ENCODE measurements around the gene NUP62.

Gene NUP62

DNA sequence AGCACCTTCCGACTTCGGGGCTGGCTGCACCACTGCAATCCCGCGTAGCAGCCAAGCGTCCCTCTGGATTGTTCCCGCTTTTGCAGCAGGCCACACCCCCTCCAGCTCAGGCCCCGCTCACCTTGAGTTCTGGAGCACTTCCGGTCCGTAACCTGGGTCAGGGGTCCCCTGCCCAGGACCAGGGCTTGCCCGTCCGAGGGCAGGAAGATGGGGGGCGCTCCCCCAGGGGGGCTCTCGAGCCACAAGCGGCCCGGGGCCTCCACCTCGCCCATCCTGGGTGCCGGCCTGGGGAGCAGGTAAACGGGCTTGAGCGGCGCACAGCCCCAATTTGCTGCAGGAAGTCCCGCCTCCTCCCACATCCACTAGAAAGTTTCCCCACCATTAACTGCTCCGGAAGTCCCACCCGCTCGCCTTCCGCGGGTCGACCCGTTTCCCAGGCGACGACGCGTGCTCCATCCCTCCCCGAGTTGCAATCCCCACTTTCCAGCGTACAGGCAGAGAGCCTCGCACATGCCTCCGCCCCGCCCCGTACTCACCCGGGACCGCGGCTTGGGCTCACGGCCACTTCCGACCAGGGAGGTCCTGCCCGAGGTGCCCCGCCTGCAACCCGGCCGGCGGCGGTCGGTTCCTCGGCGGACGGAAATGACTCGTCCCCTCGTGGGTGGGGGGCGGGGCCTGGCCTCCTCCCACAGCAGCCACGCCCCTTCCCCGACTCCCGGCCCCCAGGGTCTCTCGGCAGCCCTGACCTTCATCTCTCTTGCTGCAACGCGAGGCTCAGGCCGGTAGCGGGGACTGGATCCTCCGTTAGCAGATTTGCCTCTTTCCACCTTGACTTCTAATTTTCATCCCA lies 62.1 kb downstream of the NUP62 start, which contains the start of gene PNKP:
TSS of gene PNKP (minus strand) at position 644 of the 850 bp plus-strand sequence. CDS start at position 272, 372 bp downstream.
- peak; percentile 59 for DNase-seq (ENCODE audit: low read depth)

DNA sequence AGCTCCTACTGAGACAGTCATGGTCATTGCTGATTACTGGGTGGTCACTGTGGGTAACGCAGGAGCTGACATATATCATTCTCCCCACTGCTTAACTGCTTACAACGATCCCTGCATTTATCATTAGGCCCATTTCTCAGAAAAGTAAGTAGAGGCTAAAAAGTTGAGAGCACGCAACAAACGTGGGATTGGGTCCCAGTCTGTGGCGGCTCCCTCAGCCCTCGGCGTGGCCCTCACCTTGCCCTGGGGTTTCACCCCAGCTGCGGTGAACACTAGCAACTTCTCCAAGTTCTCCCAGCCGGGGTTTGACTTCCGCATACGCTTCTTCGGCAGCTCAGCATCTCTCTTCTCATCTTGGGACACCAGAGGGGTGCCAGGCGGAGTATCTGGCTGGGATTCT lies 64.4 kb downstream of the NUP62 start:
- no peak for DNase-seq (ENCODE audit: low read depth)

DNA sequence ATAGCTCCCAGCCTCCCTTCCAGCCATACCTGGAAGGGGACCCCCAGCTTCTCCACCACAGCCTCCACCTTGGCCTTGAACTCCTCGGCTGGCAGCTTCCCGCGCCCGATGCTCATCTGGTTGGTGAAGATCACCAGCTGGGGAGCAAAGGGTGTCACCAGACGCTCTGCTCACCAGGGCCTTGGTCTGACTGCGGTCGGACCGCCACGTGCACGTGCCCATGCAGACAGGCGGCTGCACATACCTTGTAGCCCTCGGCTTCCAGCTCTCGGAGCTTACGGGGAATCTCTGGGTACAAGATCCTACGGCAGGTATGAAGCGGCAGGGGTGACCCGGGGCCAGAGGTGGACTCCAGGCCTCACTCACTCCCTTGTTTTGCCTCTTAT lies 65.4 kb downstream of the NUP62 start:
- no peak for DNase-seq (ENCODE audit: low read depth)

DNA sequence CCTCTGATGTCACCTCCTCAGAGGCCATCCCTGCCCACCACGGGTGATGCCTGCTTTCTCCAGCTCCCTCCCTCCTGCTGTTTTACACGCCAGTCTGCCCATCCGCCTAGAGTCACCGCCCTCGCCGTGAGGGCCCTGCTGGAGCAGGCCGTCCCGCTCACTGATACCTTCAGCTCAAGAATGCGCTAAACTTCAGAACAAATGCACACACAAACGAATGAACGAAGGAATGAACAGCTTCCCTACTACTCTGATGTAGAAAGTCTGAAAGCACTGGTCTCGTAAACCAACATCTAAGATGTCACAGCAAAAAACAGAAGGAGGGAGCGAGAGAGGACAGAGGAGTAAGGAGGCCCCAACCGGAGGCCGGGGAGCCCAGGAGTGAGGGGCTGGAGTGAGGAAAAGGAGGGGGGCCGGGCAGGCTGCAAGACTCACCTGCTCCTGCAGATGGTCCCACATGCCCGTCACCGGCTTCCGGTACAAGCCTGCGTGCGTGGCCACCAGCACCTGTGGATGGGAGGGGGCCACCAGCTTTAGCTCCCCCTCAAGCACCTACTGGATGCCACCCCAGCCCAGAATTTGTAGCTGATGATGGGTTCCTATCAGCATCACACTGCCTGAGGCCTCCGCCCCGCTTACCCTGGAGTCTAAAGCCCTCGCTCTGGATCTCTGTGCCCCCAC lies 65.9 kb downstream of the NUP62 start:
- DNase-seq (ENCODE audit: low read depth) = no peak

DNA sequence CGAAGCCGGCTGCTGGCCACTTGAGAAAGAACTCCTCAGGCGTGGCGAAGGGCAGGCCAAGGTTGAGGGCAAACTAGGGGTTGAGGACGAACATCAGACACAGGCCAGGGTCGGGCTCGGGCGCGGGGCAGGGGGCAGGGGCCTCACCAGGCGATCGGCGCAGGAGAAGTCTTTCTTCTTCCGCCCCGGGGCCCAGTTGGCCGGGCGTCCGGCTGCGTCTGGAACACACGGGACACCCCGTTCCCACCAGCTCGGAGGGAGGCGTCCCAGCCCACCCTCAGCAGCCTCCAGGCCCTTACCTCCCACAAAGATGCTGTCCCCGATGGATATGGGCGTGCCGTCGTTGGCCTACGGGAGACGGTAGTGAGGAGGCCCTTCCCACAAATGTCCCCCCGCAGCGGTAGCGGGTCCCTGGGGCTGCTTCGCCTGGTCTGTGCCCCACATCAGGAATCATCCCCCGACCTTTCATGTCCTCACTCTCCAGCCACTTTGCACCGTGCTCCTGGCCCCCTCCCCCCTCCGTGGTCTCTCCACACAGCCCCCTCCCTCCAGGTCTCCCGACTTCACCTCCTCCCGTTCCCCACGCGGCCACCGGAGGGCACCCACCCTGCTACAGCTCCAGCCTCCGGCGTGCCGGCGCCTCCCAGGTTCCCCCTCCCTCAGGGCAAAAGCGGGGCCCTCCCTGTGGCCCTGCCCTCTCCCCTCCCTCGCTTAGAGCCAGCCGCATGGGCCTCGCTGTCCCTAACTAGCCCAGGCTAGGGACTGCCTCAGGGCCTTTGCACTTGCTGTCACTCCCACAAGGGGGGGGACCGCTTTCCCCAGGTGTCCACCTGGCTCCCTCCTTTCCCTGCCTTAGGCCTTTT lies 66.7 kb downstream of the NUP62 start:
- no peak for DNase-seq (ENCODE audit: low read depth)

DNA sequence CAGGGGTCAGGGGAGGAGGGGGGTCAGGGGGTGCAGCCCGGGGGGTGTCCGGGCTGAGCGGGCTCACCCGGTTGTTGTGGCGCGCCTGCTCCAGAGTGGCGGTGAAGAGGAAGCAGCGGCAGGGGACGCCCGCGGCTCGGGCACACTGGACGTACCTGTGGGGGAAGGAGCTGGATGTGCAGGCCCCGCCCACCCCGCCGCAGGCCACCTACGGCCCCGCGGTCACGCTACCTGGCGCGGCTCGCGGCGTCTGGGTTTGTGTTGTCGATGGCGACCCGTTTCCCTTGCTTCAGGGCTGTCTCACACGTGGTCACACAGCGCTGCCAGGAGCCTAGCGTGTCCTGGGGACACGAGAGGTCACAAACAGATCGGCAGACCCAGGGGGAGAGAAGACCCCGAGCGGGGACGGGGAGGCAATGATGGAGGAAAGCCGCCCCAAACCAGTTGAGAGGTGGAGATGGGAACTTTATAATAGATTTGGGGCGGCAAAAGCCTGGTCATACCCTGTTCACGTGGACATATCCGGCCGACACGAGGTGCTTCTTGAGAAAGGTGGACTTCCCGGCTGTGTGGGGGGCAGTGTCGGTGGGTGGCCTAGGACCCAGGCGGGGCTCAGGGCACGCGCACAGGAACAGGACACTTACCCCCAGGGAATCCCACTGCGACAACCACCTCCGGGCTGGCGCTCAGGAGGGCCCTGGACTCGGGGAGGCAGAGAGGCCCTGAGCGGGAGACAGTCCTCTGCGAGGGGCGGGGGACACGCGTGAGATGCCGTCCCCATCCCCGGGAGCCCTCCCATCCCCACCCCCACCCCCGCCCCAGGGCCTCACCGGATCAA lies 67.5 kb downstream of the NUP62 start:
- DNase-seq (ENCODE audit: low read depth) = no peak

DNA sequence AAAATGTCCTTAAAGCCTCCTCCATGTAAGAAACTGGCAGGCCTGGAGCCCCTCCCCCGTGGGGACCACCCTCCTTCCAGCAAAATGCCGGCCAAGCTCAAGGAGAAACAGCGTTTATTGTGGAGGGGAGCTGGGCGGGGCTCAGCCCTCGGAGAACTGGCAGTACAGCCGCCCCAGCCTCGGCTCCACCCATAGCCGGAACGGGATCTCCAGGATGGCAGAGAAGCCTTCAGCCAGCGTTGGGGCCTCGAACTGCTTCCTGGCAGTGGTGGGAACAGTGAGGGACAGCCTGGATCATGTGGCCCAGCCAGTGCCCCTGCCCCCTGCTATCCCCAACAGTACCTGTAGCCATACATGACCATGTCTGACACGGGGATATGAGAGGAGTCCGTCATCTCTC lies 68.2 kb downstream of the NUP62 start:
- no peak for DNase-seq (ENCODE audit: low read depth)

DNA sequence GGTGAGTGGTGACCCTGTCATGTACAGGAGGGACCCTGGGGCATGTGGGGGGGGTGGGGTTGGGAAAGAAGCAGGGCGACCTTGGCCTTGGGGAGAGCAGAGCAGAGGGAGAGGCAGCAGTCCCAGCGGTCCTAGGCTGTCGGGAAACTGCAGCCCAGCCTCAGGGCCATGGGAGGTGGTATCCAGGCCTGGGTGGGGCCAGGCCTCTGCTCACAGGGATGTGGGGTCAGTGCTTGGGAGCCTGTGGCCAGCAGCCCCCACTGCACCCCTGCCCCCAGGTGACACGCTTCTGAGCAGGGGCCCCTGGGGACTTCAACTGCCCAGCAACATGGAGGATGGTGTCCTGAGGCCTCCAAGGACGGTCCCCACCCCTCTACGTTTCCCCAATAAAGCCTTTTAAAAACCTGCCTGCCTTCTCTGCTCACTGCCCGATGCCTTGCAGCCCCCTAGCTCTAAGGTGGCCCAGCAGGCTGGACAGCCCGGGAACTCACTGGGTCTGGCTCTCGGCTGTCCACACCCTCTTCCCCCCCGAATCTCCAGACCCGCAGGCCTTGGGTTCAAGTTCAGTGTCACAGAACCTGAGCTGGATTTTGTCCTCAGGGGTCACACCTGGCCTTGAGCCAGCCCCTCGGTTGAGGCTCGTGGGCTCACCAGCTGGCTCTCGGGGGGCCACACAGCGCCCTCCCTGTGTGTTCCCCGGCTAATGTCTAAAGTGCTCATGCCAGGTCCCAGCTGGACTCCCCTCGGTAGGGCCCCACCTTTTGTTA lies 68.8 kb downstream of the NUP62 start:
- DNase-seq (ENCODE audit: low read depth) = no peak

DNA sequence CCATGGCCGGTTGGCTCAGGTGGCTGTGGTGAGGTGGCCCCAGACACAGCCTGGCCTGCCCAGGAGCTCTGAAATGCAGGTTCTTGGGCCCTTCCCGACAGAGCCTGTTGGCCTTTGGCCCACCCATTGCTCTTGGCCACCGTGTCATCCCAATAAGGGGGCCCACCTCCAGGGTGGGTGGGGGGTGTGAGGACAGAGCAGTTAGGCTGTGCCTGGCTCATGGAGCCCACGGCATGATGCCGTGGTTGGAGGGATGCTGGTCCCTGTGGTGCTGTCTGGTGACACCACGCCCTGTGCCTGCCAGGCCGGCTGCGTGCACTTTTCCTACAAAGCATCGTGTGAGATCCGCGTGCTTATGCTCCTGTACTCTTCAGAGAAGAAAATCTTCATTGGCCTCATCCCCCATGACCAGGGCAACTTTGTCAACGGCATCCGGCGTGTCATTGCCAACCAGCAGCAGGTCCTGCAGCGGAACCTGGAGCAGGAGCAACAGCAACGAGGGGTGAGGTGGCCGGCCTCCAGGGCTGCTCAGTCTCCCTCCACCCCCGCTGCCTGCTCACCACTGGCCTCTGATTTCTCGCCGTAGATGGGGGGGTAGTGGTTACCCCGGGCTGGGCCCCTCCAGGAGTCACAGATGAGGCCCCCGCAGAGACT lies 69.5 kb downstream of the NUP62 start:
- DNase-seq (ENCODE audit: low read depth) = no peak

DNA sequence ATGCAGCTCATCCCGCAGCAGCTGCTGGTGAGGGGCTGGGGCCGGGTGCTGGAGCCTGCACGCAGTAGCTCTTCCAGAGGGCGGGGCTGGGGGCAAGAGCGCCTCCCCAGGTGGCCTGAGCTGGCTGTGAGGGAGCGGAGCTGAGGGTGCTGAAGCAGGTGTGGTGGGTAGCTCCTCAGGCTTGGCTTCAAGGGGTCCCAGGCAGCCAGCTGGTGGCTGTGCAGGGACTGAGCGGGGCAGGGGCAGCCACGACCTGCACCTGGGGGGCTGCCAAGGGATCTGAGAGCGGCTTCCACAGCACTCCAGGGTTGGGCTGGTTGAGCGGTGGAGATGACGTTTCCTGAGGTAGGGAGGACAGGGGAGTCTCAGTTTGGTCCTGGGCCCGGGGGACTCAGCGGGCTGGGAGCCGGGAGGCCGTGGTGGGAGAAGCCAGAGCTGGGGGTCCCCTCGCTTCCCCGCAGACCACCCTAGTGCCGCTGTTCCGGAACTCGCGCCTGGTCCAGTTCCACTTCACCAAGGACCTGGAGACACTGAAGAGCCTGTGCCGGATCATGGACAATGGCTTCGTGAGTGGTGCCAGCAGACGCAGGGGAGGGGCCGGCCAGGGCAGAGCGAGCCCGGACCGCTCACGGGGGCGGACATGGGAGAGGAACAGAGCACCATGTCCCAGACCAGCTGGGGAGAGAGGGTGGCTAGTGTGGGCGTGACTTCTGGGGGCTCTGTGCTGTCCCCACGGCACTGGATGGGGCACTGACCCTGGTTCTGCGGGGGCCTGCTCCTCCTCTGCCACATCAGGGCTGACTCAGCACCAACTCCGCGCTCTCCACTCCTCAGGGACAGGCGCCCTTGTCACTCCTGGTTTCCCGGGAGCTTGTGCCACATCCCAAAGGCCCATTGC lies 71.0 kb downstream of the NUP62 start:
- DNase-seq (ENCODE audit: low read depth) = no peak

DNA sequence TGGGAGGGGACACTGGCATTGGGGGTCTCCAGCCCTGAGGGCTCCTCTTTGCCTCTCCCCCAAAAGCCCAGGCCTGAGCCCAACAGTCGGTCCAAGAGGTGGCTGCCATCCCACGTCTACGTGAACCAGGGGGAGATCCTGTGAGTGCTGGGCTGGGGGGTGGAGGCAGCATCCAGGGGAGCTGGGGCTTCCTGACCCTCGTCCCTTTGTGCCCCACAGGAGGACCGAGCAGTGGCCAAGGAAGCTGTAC lies 71.5 kb downstream of the NUP62 start:
- DNase-seq (ENCODE audit: low read depth) = no peak

DNA sequence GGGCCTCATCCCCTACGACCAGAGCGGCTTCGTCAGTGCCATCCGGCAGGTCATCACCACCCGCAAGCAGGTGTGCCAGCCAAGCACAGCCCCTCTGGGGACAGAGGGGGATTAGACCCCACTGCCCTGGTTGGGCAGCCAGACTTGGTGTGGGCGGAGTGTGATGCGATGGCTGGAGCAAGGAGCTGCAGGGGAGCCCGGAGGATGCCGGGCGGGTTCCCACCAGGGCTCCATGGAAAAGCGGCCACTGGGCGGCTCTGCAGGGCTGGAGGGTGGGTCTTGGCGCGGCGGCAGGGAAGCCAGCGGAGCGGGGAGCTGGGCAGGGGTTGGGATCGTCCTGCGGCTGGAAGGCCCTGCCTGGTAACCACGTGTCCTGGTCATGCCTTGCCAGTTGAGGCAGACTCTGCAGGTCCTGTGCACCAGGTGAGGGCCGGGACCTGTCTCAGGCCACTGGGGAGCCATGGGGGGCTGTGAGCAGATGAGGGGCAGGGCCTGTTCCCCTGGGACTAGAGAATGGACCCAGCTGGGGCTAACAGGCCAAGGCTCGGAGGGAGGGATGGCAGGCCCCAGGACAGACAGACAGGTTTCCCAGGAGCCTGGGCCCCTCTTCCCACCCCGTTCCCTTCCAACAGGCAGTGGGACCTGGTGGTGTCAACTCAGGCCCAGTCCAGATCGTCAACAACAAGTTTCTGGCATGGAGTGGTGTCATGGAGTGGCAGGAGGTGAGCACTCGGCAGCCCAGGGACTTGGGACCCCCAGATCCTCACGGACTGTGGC lies 72.1 kb downstream of the NUP62 start:
- DNase-seq (ENCODE audit: low read depth) = no peak

All from GM04503 (cell line).